GM21528 (cell line): Measurements from ENCODE around the gene MLST8.

Experiments used
- ATAC-seq: cut with Tn5 transposase; IDR thresholded peaks from one replicate; pipeline ENCODE4 v1.9.1; 2021; ENCODE audit warnings: mild to moderate bottlenecking, moderate library complexity; ENCODE audit not compliant: unreplicated experiment, low FRiP score

The MLST8 gene

DNA sequence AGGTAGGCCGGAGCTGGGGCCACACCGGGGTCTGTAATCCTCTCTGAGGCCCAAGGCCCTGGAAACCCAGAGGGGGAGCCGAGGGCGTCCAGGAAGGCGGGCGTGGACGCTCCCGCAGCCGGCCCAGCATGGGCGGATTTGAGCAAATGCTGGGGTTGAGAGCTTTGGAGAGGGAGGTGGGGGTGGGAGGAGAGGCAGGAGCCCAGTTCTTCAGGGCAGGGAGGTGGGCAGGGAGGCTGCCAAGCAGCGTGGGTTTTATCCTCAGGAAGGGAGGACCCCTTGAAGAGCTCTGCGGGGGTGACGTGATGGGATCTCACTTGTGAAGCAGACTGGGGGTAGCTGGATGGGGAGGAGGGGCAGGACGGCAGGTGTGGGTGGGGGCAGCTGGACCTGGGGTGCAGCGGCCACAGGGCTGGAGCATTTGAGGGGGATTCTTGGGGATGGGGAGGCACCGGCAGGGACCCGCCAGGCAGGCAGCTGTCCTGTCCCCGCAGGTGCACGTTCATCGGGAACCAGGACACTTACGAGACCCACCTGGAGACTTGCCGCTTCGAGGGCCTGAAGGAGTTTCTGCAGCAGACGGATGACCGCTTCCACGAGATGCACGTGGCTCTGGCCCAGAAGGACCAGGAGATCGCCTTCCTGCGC lies 32.4 kb upstream of the MLST8 start:
- no peak for ATAC-seq

DNA sequence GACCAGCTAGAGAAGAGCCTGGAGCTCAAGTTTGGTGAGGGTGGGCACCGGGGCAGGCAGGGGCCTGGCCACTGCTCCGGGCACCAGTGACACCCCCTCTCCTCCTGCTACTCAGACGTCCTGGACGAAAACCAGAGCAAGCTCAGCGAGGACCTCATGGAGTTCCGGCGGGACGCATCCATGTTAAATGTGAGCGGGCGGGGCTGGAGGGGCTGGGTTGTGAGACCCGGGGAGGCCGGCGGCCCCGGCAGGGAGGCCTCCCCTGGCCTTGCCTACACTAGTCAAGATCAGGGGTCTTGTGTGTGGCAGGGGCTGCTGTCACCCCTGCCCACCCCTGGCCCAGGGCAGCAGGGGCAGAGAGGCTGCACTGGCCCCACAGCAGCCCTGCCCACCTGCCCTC lies 31.9 kb upstream of the MLST8 start:
- ATAC-seq: no peak

DNA sequence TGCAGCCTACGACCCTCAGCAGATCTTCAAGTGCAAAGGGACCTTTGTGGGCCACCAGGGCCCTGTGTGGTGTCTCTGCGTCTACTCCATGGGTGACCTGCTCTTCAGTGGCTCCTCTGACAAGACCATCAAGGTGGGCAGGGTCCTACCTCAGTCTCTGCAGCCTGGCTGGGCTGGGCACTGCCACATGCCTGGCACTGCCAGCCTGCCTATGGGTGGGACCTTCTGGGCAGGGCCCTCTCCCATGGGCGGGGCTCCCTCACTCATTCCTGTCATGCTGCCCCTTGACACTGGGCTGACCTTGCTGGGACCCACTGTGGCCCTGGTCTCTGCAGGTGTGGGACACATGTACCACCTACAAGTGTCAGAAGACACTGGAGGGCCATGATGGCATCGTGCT lies 31.3 kb upstream of the MLST8 start:
- no peak for ATAC-seq

GRCh38 chr16:2174396-2175131 lies 30.7 kb upstream of the MLST8 start:
- no peak for ATAC-seq

DNA sequence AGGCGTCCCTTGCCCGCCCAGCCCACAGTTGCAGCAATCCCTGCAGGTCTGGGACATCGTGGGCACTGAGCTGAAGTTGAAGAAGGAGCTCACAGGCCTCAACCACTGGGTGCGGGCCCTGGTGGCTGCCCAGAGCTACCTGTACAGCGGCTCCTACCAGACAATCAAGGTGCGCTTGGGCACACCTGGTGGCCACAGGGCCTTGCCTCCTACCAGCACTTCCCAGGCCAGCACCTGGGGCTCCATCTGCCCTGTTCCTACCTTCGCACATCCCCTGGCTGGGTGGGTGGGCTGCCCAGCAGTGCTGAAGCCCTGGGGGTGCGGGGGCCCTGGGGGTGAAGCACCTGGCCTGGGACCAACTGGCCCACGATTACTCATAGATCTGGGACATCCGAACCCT lies 29.8 kb upstream of the MLST8 start:
- no peak for ATAC-seq

DNA sequence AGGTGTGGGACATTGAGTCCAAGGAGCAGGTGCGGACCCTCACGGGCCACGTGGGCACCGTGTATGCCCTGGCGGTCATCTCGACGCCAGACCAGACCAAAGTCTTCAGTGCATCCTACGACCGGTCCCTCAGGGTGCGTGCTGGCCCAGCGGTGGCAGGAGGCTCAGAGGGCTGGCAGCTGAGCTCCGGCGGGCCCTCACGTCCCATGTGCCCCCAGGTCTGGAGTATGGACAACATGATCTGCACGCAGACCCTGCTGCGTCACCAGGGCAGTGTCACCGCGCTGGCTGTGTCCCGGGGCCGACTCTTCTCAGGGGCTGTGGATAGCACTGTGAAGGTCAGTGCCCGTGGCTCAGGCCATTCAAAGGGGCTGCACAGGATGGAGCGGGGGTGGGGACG lies 29.2 kb upstream of the MLST8 start:
- ATAC-seq: no peak

GRCh38 chr16:2177101-2177500 lies 28.2 kb upstream of the MLST8 start:
- ATAC-seq: no peak

- ATAC-seq: no peak
Observed at GRCh38 chr16:2177561-2177960, 27.7 kb upstream of the MLST8 start.

DNA sequence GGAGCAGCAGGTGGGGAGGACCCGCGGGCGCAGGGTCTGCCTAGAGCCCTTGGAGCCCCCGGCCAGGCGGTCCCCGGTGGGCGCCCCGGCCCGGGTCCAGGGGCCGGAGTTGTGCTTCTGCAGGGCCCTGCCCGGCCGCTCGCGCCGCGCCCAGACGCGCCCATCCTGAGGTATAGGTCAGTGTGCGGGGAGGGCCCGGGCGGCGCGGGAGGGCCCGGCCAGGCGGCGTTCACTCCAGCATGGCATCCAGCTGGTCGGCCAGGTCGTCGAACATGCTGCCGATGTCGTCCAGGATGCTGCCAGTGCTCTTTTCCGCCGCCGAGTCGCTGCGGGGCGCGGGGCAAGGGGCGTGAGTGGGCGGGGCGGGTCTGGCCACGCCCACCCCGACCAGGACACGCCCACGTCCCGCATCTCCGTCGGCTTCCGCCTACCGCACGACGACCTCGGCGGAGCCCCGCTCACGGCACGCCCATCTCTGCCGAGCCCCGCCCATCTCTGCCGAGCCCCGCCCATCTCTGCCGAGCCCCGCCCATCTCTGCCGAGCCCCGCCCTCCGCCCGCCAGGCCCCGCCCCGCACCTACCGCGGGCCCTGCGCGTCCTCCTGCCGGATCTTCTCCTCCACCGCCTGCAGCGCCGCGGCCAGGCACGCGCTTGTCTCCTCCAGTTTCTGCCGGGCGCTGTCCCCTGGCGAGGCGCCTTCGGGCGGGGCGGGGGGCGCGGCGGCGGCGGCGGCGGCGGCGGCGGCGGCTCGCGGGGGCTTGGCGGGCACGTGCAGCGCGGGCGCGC lies 26.7 kb upstream of the MLST8 start:
- ATAC-seq: no peak

GRCh38 chr16:2179107-2179501 lies 26.1 kb upstream of the MLST8 start:
- ATAC-seq: no peak

- ATAC-seq: no peak
Observed at GRCh38 chr16:2179576-2179975, 25.7 kb upstream of the MLST8 start.

- no peak for ATAC-seq
Observed at GRCh38 chr16:2180461-2180860, 24.8 kb upstream of the MLST8 start.

DNA sequence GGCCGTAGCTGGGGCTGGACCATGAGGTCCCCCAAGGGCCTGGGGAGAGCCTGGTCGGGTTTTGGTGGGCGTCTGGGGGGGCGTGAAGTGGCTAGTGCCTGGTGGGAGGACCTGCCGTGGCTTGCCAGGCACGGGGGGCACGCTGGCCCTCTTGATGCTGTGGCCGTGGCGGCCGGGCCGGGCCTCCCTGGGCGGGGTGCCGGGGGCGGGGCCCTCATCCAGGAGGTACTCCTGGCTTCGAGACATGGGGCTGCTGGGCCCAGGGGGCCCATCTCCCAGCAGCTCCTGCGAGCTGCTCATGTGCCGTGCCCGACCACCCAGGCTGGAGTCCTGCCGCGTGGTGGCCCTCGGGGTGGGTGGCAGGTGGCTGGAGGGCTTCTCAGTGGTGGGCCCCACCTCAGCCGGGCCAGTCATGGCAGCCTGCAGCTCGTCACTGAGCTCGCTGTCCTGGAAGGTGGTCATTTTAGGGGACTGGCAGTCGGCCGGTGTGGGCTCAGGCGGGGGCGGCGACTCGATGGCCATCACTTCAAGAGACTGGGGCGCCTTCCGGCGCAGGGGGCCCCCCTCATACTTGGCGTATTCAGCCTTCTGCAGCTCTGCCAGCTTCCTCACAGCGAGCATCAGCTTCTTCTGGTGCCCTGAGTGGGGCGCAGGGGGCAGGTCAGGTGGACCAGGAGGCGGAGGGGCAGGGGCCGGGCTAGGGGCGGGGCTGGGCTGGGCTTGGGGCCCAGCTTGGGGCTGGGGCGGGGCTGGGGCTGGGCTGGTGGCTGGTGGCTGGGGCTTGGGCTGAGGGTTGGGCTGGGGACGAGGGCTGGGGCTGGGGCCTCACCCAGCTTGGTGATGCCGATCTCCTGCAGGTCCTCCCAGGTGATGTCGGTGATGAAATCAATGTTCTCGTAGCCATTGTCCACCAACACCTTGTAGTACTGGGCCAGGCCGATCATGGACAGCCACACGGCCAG lies 24.0 kb upstream of the MLST8 start:
- no peak for ATAC-seq

GRCh38 chr16:2181952-2182351 lies 23.3 kb upstream of the MLST8 start:
- ATAC-seq: no peak

DNA sequence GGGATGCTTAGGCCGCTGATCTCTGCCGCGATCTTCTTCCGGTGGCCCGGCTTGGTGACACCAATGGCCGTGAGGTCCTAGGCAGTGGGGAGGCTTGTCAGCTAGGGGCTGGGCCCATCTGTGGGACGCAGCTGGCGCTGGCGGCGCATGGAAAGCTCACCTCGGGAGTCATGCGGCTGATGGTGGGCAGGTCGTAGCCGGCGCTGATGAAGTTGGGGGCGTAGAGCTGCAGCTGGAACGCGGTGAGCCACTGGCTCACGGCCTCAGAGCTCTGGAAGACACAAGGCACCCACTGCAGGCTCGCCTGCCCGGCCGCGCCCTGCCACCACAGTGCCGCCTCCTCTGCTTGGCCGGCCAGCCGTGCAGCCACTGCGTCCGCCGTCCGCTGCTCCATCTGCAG lies 21.6 kb upstream of the MLST8 start:
- ATAC-seq: no peak

DNA sequence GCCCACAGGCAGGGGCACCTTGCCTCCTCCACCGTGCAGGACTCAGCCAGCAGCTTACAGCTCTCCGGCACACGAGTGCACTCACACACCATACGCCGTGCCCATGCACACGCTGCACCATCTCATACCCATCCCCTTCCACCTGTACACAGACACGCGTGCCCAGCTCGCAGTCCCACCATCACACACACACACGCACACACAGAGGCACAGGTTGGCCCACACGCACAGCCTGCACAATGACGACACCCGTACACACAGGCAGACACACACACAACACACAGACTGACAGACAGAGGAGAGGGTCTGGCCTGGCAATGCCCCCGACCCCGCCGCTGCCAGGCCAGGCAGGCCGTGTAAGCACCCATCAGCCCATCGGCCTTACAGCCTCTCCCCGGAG lies 20.9 kb upstream of the MLST8 start:
- no peak for ATAC-seq

DNA sequence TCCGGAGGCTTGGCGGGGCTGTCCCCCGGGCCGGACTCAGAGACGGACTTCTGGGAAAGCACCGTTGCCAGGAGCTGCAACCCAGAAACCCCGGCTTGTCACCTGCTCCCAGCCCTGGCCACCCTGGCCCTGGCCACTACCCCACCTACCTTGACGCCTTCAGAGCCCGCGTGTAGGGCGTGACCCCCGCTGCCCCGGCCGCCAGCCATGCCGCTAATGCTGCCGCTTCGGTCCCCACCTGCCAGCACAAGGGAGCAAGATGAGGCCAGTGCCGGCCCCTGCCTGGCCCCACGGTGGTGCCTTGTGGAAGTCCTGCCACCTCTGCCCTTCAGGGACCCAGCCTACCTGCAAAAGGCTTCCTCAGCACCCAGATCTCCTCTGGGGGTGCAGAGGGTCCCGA lies 20.3 kb upstream of the MLST8 start:
- ATAC-seq: no peak

DNA sequence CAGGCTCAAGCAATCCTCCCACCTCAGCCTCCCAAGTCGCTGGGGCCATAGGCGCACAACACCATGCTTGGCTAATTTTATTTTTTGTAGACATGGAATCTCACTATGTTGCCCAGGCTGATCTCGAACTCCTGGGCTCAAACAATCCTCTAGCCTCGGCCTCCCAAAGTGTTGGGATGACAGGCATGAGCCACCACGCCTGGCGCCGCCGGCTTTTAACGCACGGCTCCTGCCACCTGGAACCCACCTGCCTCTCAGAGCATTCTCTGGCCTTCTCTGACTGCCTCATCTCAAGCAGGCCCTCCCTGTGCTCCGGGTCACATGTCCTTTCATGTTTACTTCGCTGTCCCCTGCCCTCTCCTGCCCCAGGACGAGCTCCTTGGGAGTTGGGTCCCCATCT lies 19.2 kb upstream of the MLST8 start:
- no peak for ATAC-seq

DNA sequence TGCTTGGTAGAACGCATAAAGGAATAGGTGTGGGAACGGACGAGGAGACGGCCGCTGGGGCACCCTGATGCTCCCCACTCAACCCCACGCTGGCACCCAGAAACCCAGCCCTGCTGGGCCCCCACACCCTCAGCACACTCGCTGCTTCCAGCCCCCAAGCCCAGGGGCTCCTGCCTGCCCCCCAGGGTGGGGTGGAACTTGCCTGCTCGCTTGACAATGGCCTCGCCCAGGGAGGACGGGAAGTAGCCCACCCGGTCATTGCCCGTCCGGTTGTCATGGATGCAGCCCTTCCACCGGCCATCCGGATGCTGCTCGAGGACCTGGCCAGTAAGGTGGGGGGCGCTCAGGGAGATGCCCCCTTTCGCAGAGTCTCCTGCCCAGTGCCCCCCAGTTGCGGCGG lies 18.7 kb upstream of the MLST8 start:
- ATAC-seq: no peak

GRCh38 chr16:2187212-2187611 lies 18.0 kb upstream of the MLST8 start:
- ATAC-seq: no peak

DNA sequence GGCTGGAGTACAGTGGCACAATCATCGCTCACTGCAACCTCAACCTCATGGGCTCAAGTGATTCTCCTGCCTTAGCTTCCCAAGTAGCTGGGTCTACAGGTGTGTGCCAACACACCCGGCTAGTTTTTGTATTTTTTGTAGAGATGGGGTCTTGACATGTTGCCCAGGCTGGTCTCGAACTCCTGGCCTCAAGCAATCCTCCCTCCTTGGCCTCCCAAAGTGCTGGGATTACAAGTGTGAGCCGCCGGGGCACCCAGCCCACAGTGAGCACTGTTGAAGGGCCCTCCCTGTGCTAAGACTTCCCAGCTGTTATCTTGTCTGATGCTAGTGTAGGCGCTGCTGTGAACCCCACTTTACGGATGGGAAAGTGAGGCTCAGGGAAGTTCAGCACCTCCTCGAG lies 16.9 kb upstream of the MLST8 start:
- no peak for ATAC-seq
